Thyroid gland (tissue), 4 donors: ENCODE data around the gene GNAQ. TPM values are rescaled to one million over a fixed set of nuclear protein-coding genes. Genes with fewer than 3 reads are reported as not detected.

Source experiments
- DNase-seq, 2 donors: peaks; one replicate each; pipeline ENCODE4 v3.0.0-alpha.2; 2019
- H3K27ac ChIP-seq, 3 donors: fragments of 200-600 bp; sonication (generic); 1 replicate in 2 of 3; 2 replicates in 1 of 3; pipeline ENCODE4 v1.5.1; 2016 to 2019; ENCODE audit warnings: mild to moderate bottlenecking in 1 of 3, moderate library complexity in 1 of 3
- H3K27me3 ChIP-seq: fragments of 200-600 bp; sonication (generic); one replicate; pipeline ENCODE4 v1.5.1; 2019
- H3K36me3 ChIP-seq, 2 donors: fragments of 200-600 bp; sonication (generic); one replicate each; pipeline ENCODE4 v1.5.1; 2016 to 2019
- H3K4me1 ChIP-seq, 2 donors: fragments of 200-600 bp; sonication (generic); one replicate each; pipeline ENCODE4 v1.5.1; 2017 to 2019
- H3K4me3 ChIP-seq, 3 donors: fragments of 200-600 bp; sonication (generic); replicated peaks in 1 of 3; 1 replicate in 2 of 3; 2 replicates in 1 of 3; pipeline ENCODE4 v1.5.1; 2016; ENCODE audit warnings: mild to moderate bottlenecking in 1 of 3
- H3K9me3 ChIP-seq: fragments of 200-600 bp; sonication (generic); one replicate; pipeline ENCODE4 v1.5.1; 2017
- CTCF ChIP-seq, 6 experiments: fragments of 200-600 bp in 3 of 6; fragments of 450-650 bp in 3 of 6; sonication (generic) in 3 of 6; IDR thresholded peaks; one replicate each; pipeline ENCODE4 v1.5.1; 2016 to 2019; ENCODE audit warnings: antibody characterized with exemption in 6 of 6, mild to moderate bottlenecking in 2 of 6, inconsistent platforms in 1 of 6, moderate library complexity in 1 of 6
- POLR2A ChIP-seq, 2 donors: fragments of 450-650 bp; IDR thresholded peaks; one replicate each; pipeline ENCODE4 v1.6.1; 2017; ENCODE audit warnings: antibody characterized with exemption in 2 of 2, mild to moderate bottlenecking in 2 of 2, moderate library complexity in 1 of 2
- WGBS, 2 donors: methylation state at CpG; one replicate each; pipeline ENCODE4 v1.1.5; 2017; 5-methylcytosine and 5-hydroxymethylcytosine counted together
- intact Hi-C: fragments of 100-400 bp; cut with DNase I; formaldehyde crosslinking; loops from one replicate; pipeline ENCODE4 v1.15.1; 2023
- total RNA-seq, 4 donors: library from RNA; depleted of rRNA; stranded (reverse); fragments of >200 nt; gene quantifications; one replicate each; pipeline ENCODE4 v1.2.3, GENCODE V29; 2016

GNAQ gene
- total RNA-seq, 4 donors from 2014 or later: 40.0 to 60.8 (median 58.1) TPM

GRCh38 chr9:78049484-78049883, 17.9 kb upstream of the GNAQ start:
- H3K27me3 ChIP-seq: no peaks in the 10 kb centered on the region
- intact Hi-C loops: no loop called here
- no peaks in the 10 kb centered on the region for H3K36me3 ChIP-seq
- no peak overlapping the region for H3K4me3 ChIP-seq
- H3K9me3 ChIP-seq: no peaks in the 10 kb centered on the region
- 84 to 88% methylated on average over 3 of the region's 3 CpGs for WGBS, 2 donors
- no peaks in the 10 kb centered on the region for H3K4me1 ChIP-seq
- H3K27ac ChIP-seq: no peak overlapping the region
- DNase-seq: no peak
- TF ChIP-seq CTCF (IDR thresholded peaks at IDR 0.05): no peak
- TF ChIP-seq POLR2A (IDR thresholded peaks at IDR 0.05): no peak

- Histone ChIP-seq H3K9me3 (no peaks in the 10 kb centered on the region), H3K27ac (no peak overlapping the region), H3K4me1 (peaks cover under 1 to 1% of the 10 kb centered on the region in 2 donors), H3K27me3 (no peaks in the 10 kb centered on the region), H3K4me3 (no peak overlapping the region), H3K36me3 (no peaks in the 10 kb centered on the region)
- intact Hi-C loops: no loop called here
- no peak for TF ChIP-seq POLR2A (IDR thresholded peaks at IDR 0.05)
- no peak for TF ChIP-seq CTCF (IDR thresholded peaks at IDR 0.05)
- DNase-seq: no peak
- WGBS, 2 donors: 93 to 94% methylated on average over 4 of the region's 4 CpGs
Measured at GRCh38 chr9:78047106-78047505, 15.5 kb upstream of the GNAQ start.

- Histone ChIP-seq H3K9me3 (no peaks in the 10 kb centered on the region), H3K4me1 (peaks cover 10 to 11% of the 10 kb centered on the region in 2 donors), H3K27ac (no peak overlapping the region), H3K36me3 (no peaks in the 10 kb centered on the region), H3K27me3 (no peaks in the 10 kb centered on the region), H3K4me3 (no peak overlapping the region)
- no peak for TF ChIP-seq POLR2A (IDR thresholded peaks at IDR 0.05)
- no peak for TF ChIP-seq CTCF (IDR thresholded peaks at IDR 0.05)
- intact Hi-C loops: no loop called here
- DNase-seq: no peak
Measured at GRCh38 chr9:78046112-78046511, 14.5 kb upstream of the GNAQ start.

GRCh38 chr9:78044886-78045285, 13.3 kb upstream of the GNAQ start:
- 45 to 60% methylated on average over 4 of the region's 4 CpGs for WGBS, 2 donors
- H3K4me3 ChIP-seq: no peak overlapping the region
- no peaks in the 10 kb centered on the region for H3K9me3 ChIP-seq
- intact Hi-C loops: no loop called here
- no peaks in the 10 kb centered on the region for H3K36me3 ChIP-seq
- H3K27me3 ChIP-seq: no peaks in the 10 kb centered on the region
- no peak for DNase-seq
- TF ChIP-seq POLR2A (IDR thresholded peaks at IDR 0.05): no peak
- no peak for TF ChIP-seq CTCF (IDR thresholded peaks at IDR 0.05)
- H3K27ac ChIP-seq: no peak overlapping the region
- peaks cover 21 to 23% of the 10 kb centered on the region in 2 donors for H3K4me1 ChIP-seq

GRCh38 chr9:78044189-78044588, 12.6 kb upstream of the GNAQ start:
- peaks cover 21 to 23% of the 10 kb centered on the region in 2 donors for H3K4me1 ChIP-seq
- no peaks in the 10 kb centered on the region for H3K27me3 ChIP-seq
- 87 to 92% methylated on average over 4 of the region's 4 CpGs for WGBS, 2 donors
- H3K4me3 ChIP-seq: no peak overlapping the region
- H3K9me3 ChIP-seq: no peaks in the 10 kb centered on the region
- intact Hi-C loops: no loop called here
- no peak overlapping the region for H3K27ac ChIP-seq
- DNase-seq: no peak
- no peaks in the 10 kb centered on the region for H3K36me3 ChIP-seq
- no peak for TF ChIP-seq POLR2A (IDR thresholded peaks at IDR 0.05)
- no peak for TF ChIP-seq CTCF (IDR thresholded peaks at IDR 0.05)
